HCT116 (cell line): Measurements from ENCODE around the gene ERAL1. TPM values are rescaled to one million over a fixed set of nuclear protein-coding genes. Genes with fewer than 3 reads are reported as not detected.

Source experiments
- ATAC-seq: fragments of 200-7000 bp; cut with Tn5 transposase; 2 replicates; pipeline ENCODE4 v1.9.1; 2020; ENCODE audit warnings: mild to moderate bottlenecking, moderate library complexity
- BruUV-seq: library from RNA; stranded (reverse); fragments of 400-500 nt; replicated peaks from 2 replicates; lab custom pipeline; 2021; lab: Mats Ljungman, UMichigan
- CTCF ChIA-PET: fragments of 300-600 bp; sonication (Branson Sonifier 250); formaldehyde crosslinking; loops from one replicate; lab custom pipeline; 2021; ENCODE audit warnings: antibody characterized with exemption; lab: Charles Lee
- POLR2A ChIA-PET: fragments of 300-600, 350-600 bp; sonication (Branson Sonifier 250); formaldehyde crosslinking; loops from one replicate; lab custom pipeline; 2021; ENCODE audit warnings: antibody characterized with exemption; lab: Charles Lee
- RAD21 ChIA-PET, 2 experiments: fragments of 300-600 bp; sonication (Branson Sonifier 250); formaldehyde crosslinking; loops; one replicate each; lab custom pipeline; 2023; ENCODE audit warnings: low total read pairs in 2 of 2; ENCODE audit not compliant: uncharacterized antibody in 2 of 2, unreplicated experiment in 2 of 2, low non-redundant PET in 1 of 2; lab: Charles Lee
- DNase-seq: peaks from one replicate; pipeline ENCODE4 v3.0.0-alpha.2; 2010; ENCODE audit warnings: low read depth, low spot score
- H2AFZ ChIP-seq: fragments of 200-600 bp; shearing (Covaris generic), sonication (generic); 2 replicates; pipeline ENCODE4 v1.6.1; 2017; ENCODE audit warnings: low read depth, mixed run types, mixed read lengths, antibody characterized with exemption, low read length; ENCODE audit not compliant: poor library complexity, severe bottlenecking
- H3K27ac ChIP-seq: 2 replicates; pipeline ENCODE4 v1.5.1; 2012; ENCODE audit warnings: low read depth, low read length
- H3K27me3 ChIP-seq: fragments of 200-600 bp; sonication (generic); 2 replicates; pipeline ENCODE4 v1.6.1; 2016; ENCODE audit warnings: mixed run types, low read length, mixed read lengths; ENCODE audit not compliant: insufficient read depth
- H3K36me3 ChIP-seq, 2 experiments: fragments of 200-500 bp in 1 of 2; fragments of 200-600 bp in 1 of 2; sonication (Bioruptor generic) in 1 of 2; sonication (generic) in 1 of 2; 2 replicates each; pipeline versions ENCODE4 v1.5.1 to v1.6.1; 2014 to 2016; ENCODE audit warnings: low read length in 2 of 2, inconsistent platforms in 1 of 2, mixed read lengths in 1 of 2, mixed run types in 1 of 2; ENCODE audit not compliant: insufficient read depth in 2 of 2, control insufficient read depth in 1 of 2
- H3K4me1 ChIP-seq, 2 experiments: fragments of 200-600 bp in 1 of 2; sonication (generic) in 1 of 2; 2 replicates each; pipeline versions ENCODE4 v1.5.1 to v1.6.1; 2012 to 2017; ENCODE audit warnings: low read length in 2 of 2, inconsistent platforms in 1 of 2, mild to moderate bottlenecking in 1 of 2, mixed read lengths in 1 of 2, mixed run types in 1 of 2, moderate library complexity in 1 of 2; ENCODE audit not compliant: insufficient read depth in 2 of 2, control insufficient read depth in 1 of 2
- H3K4me2 ChIP-seq: fragments of 200-600 bp; sonication (generic); 2 replicates; pipeline ENCODE4 v1.6.1; 2017; ENCODE audit warnings: mixed run types, low read length, mixed read lengths
- H3K4me3 ChIP-seq, 2 experiments: fragments of 200-600 bp in 1 of 2; sonication (generic) in 1 of 2; replicated peaks in 1 of 2; 2 replicates each; pipeline ENCODE4 v1.5.1; 2011 to 2016; ENCODE audit warnings: low read length in 2 of 2, control low read depth in 1 of 2, low read depth in 1 of 2, mild to moderate bottlenecking in 1 of 2, mixed read lengths in 1 of 2, mixed run types in 1 of 2
- H3K79me2 ChIP-seq: fragments of 200-600 bp; sonication (generic); 2 replicates; pipeline ENCODE4 v1.6.1; 2017; ENCODE audit warnings: mild to moderate bottlenecking, mixed run types, low read length, moderate library complexity, mixed read lengths; ENCODE audit not compliant: insufficient read depth
- H3K9ac ChIP-seq: fragments of 200-600 bp; sonication (generic); 2 replicates; pipeline ENCODE4 v1.6.1; 2016; ENCODE audit warnings: low read length, mixed read lengths
- H3K9me2 ChIP-seq: fragments of 200-600 bp; sonication (generic), shearing (Covaris generic); 2 replicates; pipeline ENCODE4 v1.6.1; 2017; ENCODE audit warnings: mixed run types, mild to moderate bottlenecking, moderate library complexity; ENCODE audit not compliant: insufficient read depth
- H3K9me3 ChIP-seq, 2 experiments: fragments of 200-500 bp in 1 of 2; fragments of 200-600 bp in 1 of 2; sonication (Bioruptor generic) in 1 of 2; sonication (generic) in 1 of 2; 2 replicates each; pipeline ENCODE4 v1.6.1; 2014 to 2017; ENCODE audit warnings: low read length in 2 of 2, mixed read lengths in 2 of 2, inconsistent platforms in 1 of 2, low read depth in 1 of 2, mild to moderate bottlenecking in 1 of 2, mixed run types in 1 of 2, moderate library complexity in 1 of 2; ENCODE audit not compliant: control insufficient read depth in 1 of 2, insufficient read depth in 1 of 2
- H4K20me1 ChIP-seq: fragments of 200-600 bp; sonication (generic), shearing (Covaris generic); 2 replicates; pipeline ENCODE4 v1.6.1; 2017; ENCODE audit warnings: mixed run types, mild to moderate bottlenecking, moderate library complexity; ENCODE audit not compliant: insufficient read depth
- CEBPB ChIP-seq: IDR thresholded peaks from 2 replicates; pipeline ENCODE4 v1.6.1; 2012; ENCODE audit warnings: low read depth
- RAD21 ChIP-seq: IDR thresholded peaks from 2 replicates; pipeline ENCODE4 v1.6.1; 2012; ENCODE audit warnings: low read depth, mild to moderate bottlenecking
- SIN3A ChIP-seq: IDR thresholded peaks from 2 replicates; pipeline ENCODE4 v1.6.1; 2012; ENCODE audit warnings: low read depth
- TCF7L2 ChIP-seq: IDR thresholded peaks from 2 replicates; pipeline ENCODE4 v1.7.0; 2011; ENCODE audit warnings: borderline replicate concordance, inconsistent platforms; ENCODE audit not compliant: insufficient read depth, insufficient read length; ENCODE audit errors: extremely low read depth
- ZBTB33 ChIP-seq: IDR thresholded peaks from 2 replicates; pipeline ENCODE4 v1.6.1; 2011; ENCODE audit warnings: mild to moderate bottlenecking, low read length, moderate library complexity; ENCODE audit not compliant: insufficient replicate concordance; ENCODE audit errors: extremely low read depth
- intact Hi-C: fragments of 100-400 bp; cut with micrococcal nuclease; formaldehyde crosslinking; loops from 2 replicates; pipeline ENCODE4 v1.10.0; 2022
- total RNA-seq: library from RNA; stranded (reverse); gene quantifications from one replicate; pipeline ENCODE4 v1.2.1, GENCODE V29; 2021; ENCODE audit not compliant: unreplicated experiment
- TF ChIP-seq, protein P1 (sequence below), 3 experiments: fragments of 200-600 bp in 1 of 3; sonication (generic) in 1 of 3; IDR thresholded peaks in 2 of 3; conservative IDR thresholded peaks in 1 of 3; 2 replicates each; pipeline ENCODE4 v1.5.1; 2012 to 2017; ENCODE audit warnings: low read depth in 2 of 3, low read length in 2 of 3, antibody characterized with exemption in 1 of 3, borderline replicate concordance in 1 of 3, control low read depth in 1 of 3, mild to moderate bottlenecking in 1 of 3, mixed read lengths in 1 of 3, mixed run types in 1 of 3, moderate library complexity in 1 of 3; ENCODE audit not compliant: insufficient read depth in 1 of 3

Gene ERAL1
- total RNA-seq, 1 experiment from 2014 or later = 52.0 TPM

GRCh38 chr17:28899212-28899815 is 44.5 kb downstream of the ERAL1 start:
- no peak overlapping the region for H3K9ac ChIP-seq
- ATAC-seq = no peak
- ChIA-PET CTCF (interaction anchor here (1.2 to 1.9 kb wide), 4 partner anchors 136 to 173 kb away, joined by 3 to 7 read pairs (median 5); partner anchors contain the start of gene TLCD1), RAD21 (no interaction called here)
- peaks cover 24 to 42% of the 10 kb centered on the region in 2 experiments; a peak in 3 of 4 replicates for H3K4me1 ChIP-seq
- no peaks in the 10 kb centered on the region for H3K27me3 ChIP-seq
- H3K4me3 ChIP-seq = no peak overlapping the region
- intact Hi-C loops = no loop called here
- no peak overlapping the region for H2AFZ ChIP-seq
- no peak overlapping the region for H3K27ac ChIP-seq
- TF ChIP-seq CEBPB (no peak), SIN3A (no peak), ZBTB33 (no peak), RAD21 (no peak), TCF7L2 (no peak)
- TF ChIP-seq, protein P1, sequence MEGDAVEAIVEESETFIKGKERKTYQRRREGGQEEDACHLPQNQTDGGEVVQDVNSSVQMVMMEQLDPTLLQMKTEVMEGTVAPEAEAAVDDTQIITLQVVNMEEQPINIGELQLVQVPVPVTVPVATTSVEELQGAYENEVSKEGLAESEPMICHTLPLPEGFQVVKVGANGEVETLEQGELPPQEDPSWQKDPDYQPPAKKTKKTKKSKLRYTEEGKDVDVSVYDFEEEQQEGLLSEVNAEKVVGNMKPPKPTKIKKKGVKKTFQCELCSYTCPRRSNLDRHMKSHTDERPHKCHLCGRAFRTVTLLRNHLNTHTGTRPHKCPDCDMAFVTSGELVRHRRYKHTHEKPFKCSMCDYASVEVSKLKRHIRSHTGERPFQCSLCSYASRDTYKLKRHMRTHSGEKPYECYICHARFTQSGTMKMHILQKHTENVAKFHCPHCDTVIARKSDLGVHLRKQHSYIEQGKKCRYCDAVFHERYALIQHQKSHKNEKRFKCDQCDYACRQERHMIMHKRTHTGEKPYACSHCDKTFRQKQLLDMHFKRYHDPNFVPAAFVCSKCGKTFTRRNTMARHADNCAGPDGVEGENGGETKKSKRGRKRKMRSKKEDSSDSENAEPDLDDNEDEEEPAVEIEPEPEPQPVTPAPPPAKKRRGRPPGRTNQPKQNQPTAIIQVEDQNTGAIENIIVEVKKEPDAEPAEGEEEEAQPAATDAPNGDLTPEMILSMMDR (IDR thresholded peaks at IDR 0.05 in 2 of 3, conservative IDR thresholded peaks at IDR 0.05 in 1 of 3; ENCODE audit: borderline replicate concordance in 1 of 3, insufficient read depth in 1 of 3, low read depth in 2 of 3, low read length in 2 of 3) = no peak
- TF ChIP-seq, all 23 proteins: peak for 0
- no peaks in the 10 kb centered on the region for H3K9me2 ChIP-seq
- no peaks in the 10 kb centered on the region for H4K20me1 ChIP-seq
- POLR2A ChIA-PET = interaction anchor here (1.8 to 2.0 kb wide), 2 partner anchors 52 to 173 kb away, joined by 4 to 5 read pairs; partner anchors contain the start of genes PHF12 and TLCD1
- peaks cover 25% of the 10 kb centered on the region for H3K79me2 ChIP-seq
- no TSS peak for BruUV-seq
- 0 out of 4 replicates have a peak, but pooled peaks cover 0 to 6% of the 10 kb centered on the region in 2 experiments for H3K36me3 ChIP-seq
- H3K4me2 ChIP-seq = no peak overlapping the region
- DNase-seq = no peak
- no peaks in the 10 kb centered on the region for H3K9me3 ChIP-seq
